GM12878 (cell line): ENCODE measurements around the gene OR4E2. TPM values are rescaled to one million over a fixed set of nuclear protein-coding genes. Genes with fewer than 3 reads are reported as not detected.
"Not testable (repeated sequence)": the region's sequence is repeated elsewhere in the genome, so short reads cannot be mapped to it uniquely, and the experiment has no call there.

ENCODE experiments used
- ATAC-seq: fragments of 200-7000 bp; cut with Tn5 transposase; 3 replicates; pipeline ENCODE4 v1.9.1; 2020; ENCODE audit warnings: mild to moderate bottlenecking, moderate library complexity
- BruUV-seq: library from RNA; stranded (reverse); fragments of 400-500 nt; replicated peaks from 2 replicates; lab custom pipeline; 2021; lab: Mats Ljungman, UMichigan
- CTCF ChIA-PET: fragments of 300-600 bp; sonication (Branson Sonifier 250); formaldehyde crosslinking; extraction: SDS; loops from one replicate; lab custom pipeline; 2021; ENCODE audit warnings: inconsistent platforms; lab: Yijun Ruan, JAX
- POLR2A ChIA-PET: fragments of 350-600 bp; formaldehyde crosslinking; extraction: SDS; loops from one replicate; lab custom pipeline; 2021; ENCODE audit warnings: inconsistent platforms; lab: Charles Lee
- RAD21 ChIA-PET: fragments of 300-600 bp; sonication (Branson Sonifier 250); formaldehyde crosslinking; loops from one replicate; lab custom pipeline; 2023; ENCODE audit warnings: antibody characterized with exemption; ENCODE audit not compliant: unreplicated experiment; lab: Charles Lee
- SMC1A ChIA-PET: fragments of 300-600 bp; sonication (Branson Sonifier 250); formaldehyde crosslinking; loops from one replicate; lab custom pipeline; 2023; ENCODE audit not compliant: unreplicated experiment, uncharacterized antibody; lab: Charles Lee
- DNase-seq: peaks from one replicate; pipeline ENCODE4 v3.0.0-alpha.2; 2011; ENCODE audit warnings: low read depth, low spot score
- FAIRE-seq: peaks from 3 replicates; lab custom pipeline; 2011; peaks lifted over from hg19 to GRCh38; lab: Jason Lieb, UNC
- H2AFZ ChIP-seq: 2 replicates; pipeline ENCODE4 v1.6.0; 2011; ENCODE audit warnings: low read depth, low read length, control low read depth; ENCODE audit not compliant: control insufficient read depth
- H3K27ac ChIP-seq: 2 replicates; pipeline ENCODE4 v1.5.1; 2011; ENCODE audit warnings: control low read depth; ENCODE audit not compliant: control insufficient read depth, insufficient read depth
- H3K27me3 ChIP-seq, 2 experiments: replicated peaks in 1 of 2; 2 replicates each; pipeline versions ENCODE4 v1.6.0 to v1.6.1; 2011; ENCODE audit warnings: low read length in 1 of 2; ENCODE audit not compliant: control insufficient read depth in 2 of 2, insufficient read depth in 2 of 2
- H3K36me3 ChIP-seq, 2 experiments: 2 replicates each; pipeline ENCODE4 v1.5.1; 2011; ENCODE audit warnings: low read length in 1 of 2; ENCODE audit not compliant: control insufficient read depth in 2 of 2, insufficient read depth in 2 of 2
- H3K4me1 ChIP-seq: 2 replicates; pipeline ENCODE4 v1.6.1; 2011; ENCODE audit warnings: mild to moderate bottlenecking, low read length, moderate library complexity, mixed read lengths; ENCODE audit not compliant: control insufficient read depth, insufficient read depth
- H3K4me2 ChIP-seq: 2 replicates; pipeline ENCODE4 v1.6.0; 2011; ENCODE audit warnings: control low read depth; ENCODE audit not compliant: control insufficient read depth, insufficient read depth
- H3K4me3 ChIP-seq: fragments of 200-600 bp; sonication (generic); 2 replicates; pipeline ENCODE4 v1.5.1; 2016
- H3K79me2 ChIP-seq: 2 replicates; pipeline ENCODE4 v1.6.0; 2011; ENCODE audit warnings: low read length; ENCODE audit not compliant: control insufficient read depth, insufficient read depth
- H3K9ac ChIP-seq: 2 replicates; pipeline ENCODE4 v1.8.0; 2011; ENCODE audit warnings: low read length, control low read depth, mixed read lengths; ENCODE audit not compliant: control insufficient read depth, insufficient read depth
- H3K9me3 ChIP-seq: replicated peaks from 3 replicates; pipeline ENCODE4 v1.5.1; 2011; ENCODE audit warnings: mild to moderate bottlenecking, low read length; ENCODE audit not compliant: control insufficient read depth, insufficient read depth
- H4K20me1 ChIP-seq: 2 replicates; pipeline ENCODE4 v1.6.0; 2011; ENCODE audit not compliant: control insufficient read depth, insufficient read depth
- ETV6 ChIP-seq, 2 experiments: fragments of 450-650 bp in 1 of 2; IDR thresholded peaks in 1 of 2; conservative IDR thresholded peaks in 1 of 2; 2 replicates each; pipeline ENCODE4 v1.6.1; 2014; ENCODE audit warnings: antibody characterized with exemption in 1 of 2, borderline replicate concordance in 1 of 2, low read depth in 1 of 2, mild to moderate bottlenecking in 1 of 2, moderate library complexity in 1 of 2
- HSF1 ChIP-seq: fragments of 150-350 bp; IDR thresholded peaks from 2 replicates; pipeline ENCODE4 v1.6.1; 2014; ENCODE audit warnings: mild to moderate bottlenecking, low read depth, low read length
- SP1 ChIP-seq: IDR thresholded peaks from one replicate; pipeline ENCODE4 v1.6.1; 2011; ENCODE audit warnings: low read depth, low read length
- ZNF274 ChIP-seq: IDR thresholded peaks from one replicate; pipeline ENCODE4 v1.8.0; 2011; ENCODE audit not compliant: insufficient read length, insufficient read depth
- WGBS: methylation state at CpG from one replicate; pipeline ENCODE4 v1.1.6; 2016; ENCODE audit warnings: low lambda C conversion rate; ENCODE audit not compliant: insufficient replicate concordance, insufficient coverage; ENCODE audit errors: missing lambda C conversion rate; 5-methylcytosine and 5-hydroxymethylcytosine counted together
- in situ Hi-C: fragments of 300-500 bp; cut with MboI; formaldehyde crosslinking; loops from 9 replicates; pipeline ENCODE4 v1.14.3; 2018; ENCODE audit warnings: mixed read lengths
- intact Hi-C: fragments of 100-400 bp; cut with micrococcal nuclease; formaldehyde crosslinking; loops from one replicate; pipeline ENCODE4 v1.14.2; 2022; ENCODE audit not compliant: unreplicated experiment
- polyA plus RNA-seq, 11 experiments: library from polyadenylated mRNA; depleted of rRNA in 4 of 11; unstranded in 6 of 11; stranded (reverse) in 5 of 11; fragments of >200 nt; fragmentation: Nextera tagmentation in 4 of 11; fragmentation: Illumina TruSeq in 1 of 11; extraction: Ambion mirVana in 4 of 11; extraction: Trizol in 1 of 11; gene quantifications; 1 replicate in 1 of 11; 2 replicates in 10 of 11; pipeline versions ENCODE4 v1.2.1 to v1.2.3, GENCODE V29; 2011 to 2016; ENCODE audit warnings: inconsistent platforms in 2 of 11, missing spikeins in 2 of 11, low read depth in 1 of 11
- total RNA-seq, 4 experiments: library from RNA; depleted of rRNA in 3 of 4; stranded (reverse); fragments of >200 nt in 3 of 4; fragmentation: Illumina TruSeq in 1 of 4; extraction: Trizol in 1 of 4; gene quantifications; 2 replicates each; pipeline versions ENCODE4 v1.2.1 to v1.2.3, GENCODE V29; 2013 to 2021
- TF ChIP-seq, protein P1 (sequence below): fragments of 450-650 bp; IDR thresholded peaks from 2 replicates; pipeline ENCODE4 v1.6.1; 2017; ENCODE audit warnings: mild to moderate bottlenecking

Gene OR4E2
- total and polyA plus RNA-seq, 10 of the 15 experiments (the other 5 are each of a cell fraction or from before 2014, with no cell fraction given) = not detected

- WGBS = 2% methylated on average over 2 of the region's 3 CpGs
- Histone ChIP-seq H3K79me2 (no peaks in the 10 kb centered on the region), H3K27ac (no peak overlapping the region), H3K9ac (no peak overlapping the region), H3K9me3 (no peaks in the 10 kb centered on the region), H4K20me1 (no peaks in the 10 kb centered on the region), H3K4me1 (no peaks in the 10 kb centered on the region), H3K4me2 (no peak overlapping the region), H3K27me3 (no peaks in the 10 kb centered on the region), H3K4me3 (no peak overlapping the region), H2AFZ (no peak overlapping the region), H3K36me3 (no peaks in the 10 kb centered on the region)
- ATAC-seq (no peak), FAIRE-seq (no peak), DNase-seq (no peak)
- in situ Hi-C loops (no loop called here), intact Hi-C loops (no loop called here)
- SMC1A ChIA-PET = no interaction called here
- POLR2A ChIA-PET = interaction anchor here (0.6 kb wide), 1 partner anchor 15 kb away, joined by 3 read pairs; no protein-coding TSS in a partner anchor
- no TSS peak for BruUV-seq
- RAD21 ChIA-PET = no interaction called here
- TF ChIP-seq ZNF274 = no peak
- TF ChIP-seq, protein P1, sequence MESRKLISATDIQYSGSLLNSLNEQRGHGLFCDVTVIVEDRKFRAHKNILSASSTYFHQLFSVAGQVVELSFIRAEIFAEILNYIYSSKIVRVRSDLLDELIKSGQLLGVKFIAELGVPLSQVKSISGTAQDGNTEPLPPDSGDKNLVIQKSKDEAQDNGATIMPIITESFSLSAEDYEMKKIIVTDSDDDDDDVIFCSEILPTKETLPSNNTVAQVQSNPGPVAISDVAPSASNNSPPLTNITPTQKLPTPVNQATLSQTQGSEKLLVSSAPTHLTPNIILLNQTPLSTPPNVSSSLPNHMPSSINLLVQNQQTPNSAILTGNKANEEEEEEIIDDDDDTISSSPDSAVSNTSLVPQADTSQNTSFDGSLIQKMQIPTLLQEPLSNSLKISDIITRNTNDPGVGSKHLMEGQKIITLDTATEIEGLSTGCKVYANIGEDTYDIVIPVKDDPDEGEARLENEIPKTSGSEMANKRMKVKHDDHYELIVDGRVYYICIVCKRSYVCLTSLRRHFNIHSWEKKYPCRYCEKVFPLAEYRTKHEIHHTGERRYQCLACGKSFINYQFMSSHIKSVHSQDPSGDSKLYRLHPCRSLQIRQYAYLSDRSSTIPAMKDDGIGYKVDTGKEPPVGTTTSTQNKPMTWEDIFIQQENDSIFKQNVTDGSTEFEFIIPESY = no peak
- TF ChIP-seq ETV6 (conservative IDR thresholded peaks at IDR 0.05 in 1 of 2, IDR thresholded peaks at IDR 0.05 in 1 of 2; ENCODE audit: borderline replicate concordance in 1 of 2, low read depth in 1 of 2) = no peak
- no peak for TF ChIP-seq HSF1
- TF ChIP-seq SP1 = no peak
- CTCF ChIA-PET = no interaction called here
These were observed 27.0 kb upstream of the OR4E2 start for GRCh38 chr14:21626491-21627230.

DNA sequence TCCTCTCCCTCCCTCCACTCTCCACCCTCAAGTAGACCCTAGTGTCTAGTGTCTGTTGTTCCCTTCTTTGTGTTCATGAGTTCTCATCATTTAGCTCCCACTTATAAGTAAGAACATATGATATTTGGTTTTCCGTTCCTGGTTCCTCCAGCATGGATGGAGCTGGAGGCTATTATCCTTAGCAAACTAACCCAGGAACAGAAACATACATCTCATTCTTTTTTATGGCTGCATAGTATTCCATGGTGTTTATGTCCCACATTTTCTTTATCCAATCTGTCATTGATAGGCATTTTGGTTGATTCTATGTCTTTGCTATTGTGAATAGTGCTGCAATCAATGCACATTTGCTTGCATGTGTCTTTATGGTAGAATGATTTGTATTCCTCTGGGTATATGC lies 23.1 kb upstream of the OR4E2 start:
- WGBS = 93% methylated on average over 1 of the region's 1 CpG
- H3K4me2 ChIP-seq, DNase-seq, H2AFZ ChIP-seq, H3K9ac ChIP-seq, RAD21 ChIA-PET, H3K36me3 ChIP-seq, FAIRE-seq, H3K9me3 ChIP-seq, H4K20me1 ChIP-seq, H3K27me3 ChIP-seq, intact Hi-C loops, BruUV-seq, in situ Hi-C loops, POLR2A ChIA-PET, H3K79me2 ChIP-seq, H3K27ac ChIP-seq, H3K4me3 ChIP-seq, H3K4me1 ChIP-seq, ATAC-seq: not testable (repeated sequence)
- ChIA-PET SMC1A (interaction anchor here (1.0 to 1.2 kb wide), 2 partner anchors 22 to 59 kb away, joined by 3 read pairs; no protein-coding TSS in a partner anchor), CTCF (interaction anchor here (0.6 to 1.8 kb wide), 4 partner anchors 10 to 222 kb away, joined by 3 to 4 read pairs (median 3); no protein-coding TSS in a partner anchor)
